GM18507 (cell line): ENCODE results near the gene CEP112.
"Not testable (repeated sequence)": the region's sequence is repeated elsewhere in the genome, so short reads cannot be mapped to it uniquely, and the experiment has no call there.

Source experiments
- DNase-seq: peaks from one replicate; pipeline ENCODE4 v3.0.0; 2011; ENCODE audit warnings: low read depth; ENCODE audit not compliant: insufficient read length; ENCODE audit errors: extremely low spot score
- FAIRE-seq: peaks from 2 replicates; lab custom pipeline; 2011; peaks lifted over from hg19 to GRCh38; lab: Jason Lieb, UNC

Gene CEP112

GRCh38 chr17:65865715-65866425 is 326.1 kb downstream of the CEP112 start:
- no peak for FAIRE-seq
- DNase-seq: no peak

DNA sequence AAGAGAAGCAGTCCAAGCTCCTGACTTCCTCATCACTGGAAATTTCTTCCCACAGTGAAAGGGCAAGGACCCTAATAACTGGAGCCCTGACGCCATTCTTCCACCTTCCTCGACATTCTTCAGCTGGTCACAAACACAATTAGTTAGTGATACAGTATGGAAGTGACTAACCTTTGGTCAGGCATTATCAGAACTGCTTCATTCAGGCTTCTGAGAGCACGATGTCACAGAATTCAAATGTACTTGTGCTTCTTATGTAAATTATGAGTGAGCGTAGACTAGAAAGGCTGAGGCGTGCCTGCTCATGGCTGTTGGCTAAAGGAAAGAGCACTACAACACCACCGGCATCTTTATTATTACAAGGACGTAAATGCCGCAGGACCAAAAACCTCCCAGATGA is 327.5 kb downstream of the CEP112 start:
- FAIRE-seq (no peak), DNase-seq (no peak)

DNA sequence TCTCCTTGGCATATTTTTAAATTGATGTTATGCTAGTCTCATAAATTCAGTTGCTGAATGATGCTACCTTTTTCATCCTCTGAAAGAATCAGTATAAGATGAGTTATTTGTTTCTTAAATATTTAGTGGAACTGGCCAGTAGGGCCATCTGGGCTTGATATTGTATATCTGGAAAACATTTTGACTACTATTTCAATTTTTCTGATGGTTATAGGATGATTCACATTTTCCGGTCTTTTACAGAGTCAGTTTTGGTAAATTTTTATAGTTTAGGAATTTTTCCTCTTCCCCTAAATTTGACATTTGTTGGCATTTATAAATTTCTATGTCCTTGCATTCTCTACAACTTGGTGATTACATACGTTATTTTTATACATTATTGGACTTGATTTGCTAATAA is 334.2 kb downstream of the CEP112 start:
- FAIRE-seq (no peak), DNase-seq (no peak)

DNA sequence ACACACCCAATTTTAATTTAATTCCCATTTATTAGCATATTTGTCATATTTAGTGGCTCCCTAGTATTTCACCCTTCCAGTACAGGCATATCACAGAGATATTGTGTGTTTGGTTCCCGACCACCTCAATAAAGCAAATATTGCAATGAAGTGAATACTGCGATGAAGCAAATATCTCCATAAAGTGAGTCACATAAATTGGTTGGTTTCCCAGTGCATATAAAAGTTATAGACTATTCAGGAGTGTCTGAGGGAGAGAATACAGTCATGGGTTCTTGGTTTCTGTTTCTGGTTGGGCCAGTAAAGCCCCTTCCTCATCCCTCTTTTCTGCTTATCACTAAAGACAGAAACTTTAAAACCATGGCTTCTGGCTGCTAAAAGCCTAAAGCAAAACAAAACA is 335.1 kb downstream of the CEP112 start:
- no peak for FAIRE-seq
- DNase-seq: no peak

GRCh38 chr17:65855675-65856074 is 336.3 kb downstream of the CEP112 start:
- no peak for DNase-seq
- no peak for FAIRE-seq

- FAIRE-seq (no peak), DNase-seq (no peak)
Measured at GRCh38 chr17:65855245-65855644, 336.7 kb downstream of the CEP112 start.

DNA sequence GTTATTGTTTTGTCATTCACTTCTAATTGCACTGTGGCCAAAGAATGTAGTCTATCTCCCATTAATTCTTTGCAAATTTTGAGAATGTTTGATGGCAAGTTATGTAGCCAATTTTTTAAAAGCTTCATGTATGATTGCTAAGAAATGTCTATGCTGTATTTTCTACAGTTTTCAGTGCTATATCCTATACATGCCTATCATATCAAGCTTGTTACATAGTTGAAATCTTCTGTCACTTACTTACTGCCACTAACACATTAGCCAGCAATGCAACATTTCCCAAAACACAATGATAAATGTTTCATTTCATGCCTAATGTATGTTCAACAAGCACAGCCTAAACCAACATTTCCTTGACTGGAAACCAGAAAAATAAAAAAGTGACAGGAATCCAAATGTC is 338.1 kb downstream of the CEP112 start:
- DNase-seq (no peak), FAIRE-seq (no peak)

DNA sequence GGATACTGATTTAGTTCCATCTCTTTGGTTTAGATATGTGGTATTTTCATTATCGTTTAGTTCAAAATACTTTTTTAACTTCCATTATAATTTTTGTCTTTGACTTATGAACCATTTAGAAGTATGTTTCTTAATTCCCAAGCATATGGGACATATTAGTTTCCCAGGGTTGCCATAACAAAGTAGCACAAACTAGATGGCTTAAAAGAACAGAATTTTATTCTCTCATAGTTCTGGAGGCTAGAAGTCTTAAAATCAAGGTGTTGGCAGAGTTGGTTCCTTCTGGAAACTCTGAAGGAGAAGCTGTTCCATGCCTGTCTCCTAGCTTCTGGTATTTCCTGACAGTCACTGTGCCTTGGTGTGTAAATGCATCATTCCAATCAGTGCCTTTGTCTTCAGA is 339.0 kb downstream of the CEP112 start:
- FAIRE-seq: no peak

DNA sequence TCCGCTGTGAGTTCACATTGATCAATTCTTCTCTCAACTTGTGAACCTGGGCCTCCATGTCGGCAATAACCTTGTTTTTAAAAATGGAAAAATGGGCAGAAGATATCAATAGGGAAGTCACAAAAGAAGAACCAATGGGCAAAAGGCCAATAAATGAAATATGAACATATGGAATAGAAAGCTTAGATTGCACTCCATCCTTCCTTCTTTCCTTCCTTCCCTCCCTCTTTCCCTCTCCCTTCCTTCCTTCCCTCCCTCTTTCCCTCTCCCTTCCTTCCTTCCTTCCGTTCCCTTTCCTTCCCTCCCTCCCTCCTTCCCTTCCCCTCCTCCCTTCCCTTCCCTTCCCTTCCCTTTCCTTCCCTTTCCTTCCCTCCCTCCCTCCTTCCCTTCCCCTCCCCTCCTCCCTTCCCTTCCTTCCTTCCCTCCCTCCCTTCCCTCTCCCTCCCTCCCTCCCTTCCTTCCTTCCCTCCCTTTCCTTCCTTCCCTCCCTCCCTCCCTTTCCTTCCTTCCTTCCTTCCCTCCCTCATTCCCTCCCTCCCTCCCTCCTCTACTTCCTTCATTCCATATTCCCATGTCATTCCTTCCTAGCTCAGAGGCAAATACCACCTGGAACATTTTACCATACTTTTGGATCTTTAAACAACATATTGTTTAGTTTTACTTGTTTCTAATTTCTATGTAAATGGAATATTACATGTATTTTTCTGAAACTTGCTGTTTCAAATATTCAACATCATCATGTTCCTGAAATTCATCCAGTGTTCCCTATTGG is 339.8 kb downstream of the CEP112 start:
- FAIRE-seq (no peak), DNase-seq (no peak)

More for the DNA sequence above, 339.0 kb downstream of the CEP112 start:
- DNase-seq: no peak

- no peak for DNase-seq
- FAIRE-seq: no peak
Measured at GRCh38 chr17:65850486-65850885, 341.4 kb downstream of the CEP112 start.

DNA sequence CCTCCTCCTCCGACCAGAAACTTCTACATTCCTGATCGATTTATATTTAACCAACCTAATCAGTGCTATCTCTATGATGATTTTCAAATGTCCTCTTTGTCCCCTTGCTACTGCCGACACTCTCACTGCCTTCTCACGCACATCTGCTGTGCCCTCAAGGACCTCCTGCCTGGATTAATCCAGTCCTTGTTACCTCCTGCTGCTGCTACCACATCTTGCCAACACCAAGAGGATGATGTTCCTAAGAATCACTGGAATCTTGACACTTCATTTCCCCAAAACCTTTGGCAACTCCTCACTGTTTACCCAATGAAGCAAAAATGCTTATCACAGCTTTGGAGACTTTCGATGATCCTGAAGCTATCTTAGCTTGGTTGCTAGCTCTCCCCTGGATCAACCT is 343.2 kb downstream of the CEP112 start:
- FAIRE-seq (no peak), DNase-seq (no peak)

DNA sequence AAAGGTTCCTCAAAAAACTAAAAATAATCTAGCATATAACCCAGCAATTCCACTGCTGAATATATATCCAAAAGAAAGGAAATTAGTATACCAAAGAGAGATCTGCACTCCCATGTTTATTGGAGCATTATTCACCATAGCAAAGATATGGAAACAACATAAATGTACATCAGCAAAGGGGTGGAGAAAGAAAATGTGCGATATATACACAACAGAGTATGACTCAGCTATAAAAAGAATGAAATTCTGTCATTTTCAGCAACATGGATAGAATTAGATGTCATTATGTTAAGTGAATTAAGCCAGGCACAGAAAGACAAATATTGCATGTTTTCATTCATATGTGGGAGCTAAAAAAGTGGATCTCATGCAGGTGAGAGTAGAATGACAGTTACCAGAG is 350.8 kb downstream of the CEP112 start:
- FAIRE-seq (no peak), DNase-seq (no peak)

DNA sequence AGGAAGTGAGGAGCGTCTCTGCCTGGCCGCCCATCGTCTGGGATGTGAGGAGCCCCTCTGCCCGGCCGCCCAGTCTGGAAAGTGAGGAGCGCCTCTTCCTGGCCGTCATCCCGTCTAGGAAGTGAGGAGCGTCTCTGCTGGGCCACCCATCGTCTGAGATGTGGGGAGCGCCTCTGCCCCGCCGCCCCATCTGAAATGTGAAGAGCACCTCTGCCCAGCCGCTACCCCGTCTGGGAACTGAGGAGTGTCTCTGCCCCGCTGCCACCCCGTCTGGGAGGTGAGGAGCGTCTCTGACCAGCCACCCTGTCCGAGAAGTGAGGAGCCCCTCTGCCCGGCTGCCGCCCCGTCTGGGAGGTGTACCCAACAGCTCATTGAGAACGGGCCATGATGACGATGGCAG is 354.7 kb downstream of the CEP112 start:
- not testable (repeated sequence) for DNase-seq, FAIRE-seq

DNA sequence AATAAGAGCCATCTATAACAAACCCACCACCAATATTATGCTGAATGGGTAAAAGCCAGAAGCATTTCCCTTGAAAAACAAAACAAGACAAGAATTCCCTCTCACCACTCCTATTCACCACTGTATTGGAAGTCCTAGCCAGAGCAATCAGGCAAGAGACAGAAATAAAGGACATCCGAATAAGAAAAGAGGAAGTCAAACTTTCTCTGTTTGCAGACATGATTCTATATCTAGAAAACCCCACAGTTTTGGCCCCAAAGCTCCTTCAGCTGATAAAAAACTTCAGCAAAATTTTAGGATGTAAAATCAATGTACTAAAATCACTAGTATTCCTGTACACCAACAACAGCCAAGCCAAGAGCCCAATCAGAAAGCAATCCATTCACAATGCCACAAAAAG is 358.7 kb downstream of the CEP112 start:
- FAIRE-seq: no peak
- no peak for DNase-seq

DNA sequence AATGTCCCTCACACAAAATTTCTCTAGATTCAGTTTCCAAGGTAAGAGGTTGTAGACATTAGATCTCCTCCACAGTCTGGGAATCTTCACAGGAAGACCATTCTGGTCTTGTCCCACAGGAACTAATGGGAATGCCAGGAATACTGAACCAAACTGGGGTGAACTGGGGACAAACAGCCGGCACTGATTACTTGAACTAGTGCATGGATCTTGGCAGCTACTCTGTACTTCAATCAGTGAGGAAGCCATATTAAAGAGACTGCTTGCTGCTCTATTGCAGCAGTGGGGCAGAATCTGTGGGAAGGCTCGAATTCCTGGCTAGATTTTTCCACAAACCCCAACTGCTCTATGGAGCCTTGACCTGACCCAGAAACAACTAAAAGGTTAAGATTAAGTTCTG is 361.6 kb downstream of the CEP112 start:
- no peak for DNase-seq
- FAIRE-seq: no peak

DNA sequence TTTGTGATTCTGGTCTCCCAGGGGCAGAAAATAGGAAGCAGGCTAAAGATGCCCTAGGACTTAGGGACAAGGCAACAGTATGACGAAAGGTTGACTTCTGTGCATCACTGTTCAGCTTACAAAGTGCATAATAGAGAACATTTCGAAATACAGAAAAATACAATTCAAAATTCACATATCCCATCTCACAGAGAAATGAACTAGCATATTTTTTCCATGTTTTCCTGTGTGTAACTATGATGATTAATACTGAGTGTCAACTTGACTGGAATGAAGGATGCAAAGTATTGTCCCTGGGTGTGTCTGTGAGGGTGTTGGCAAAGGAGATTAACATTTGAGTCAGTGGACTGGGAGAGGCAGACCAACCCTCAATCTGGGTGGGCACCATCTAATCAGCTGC is 365.4 kb downstream of the CEP112 start:
- not testable (repeated sequence) for DNase-seq, FAIRE-seq

DNA sequence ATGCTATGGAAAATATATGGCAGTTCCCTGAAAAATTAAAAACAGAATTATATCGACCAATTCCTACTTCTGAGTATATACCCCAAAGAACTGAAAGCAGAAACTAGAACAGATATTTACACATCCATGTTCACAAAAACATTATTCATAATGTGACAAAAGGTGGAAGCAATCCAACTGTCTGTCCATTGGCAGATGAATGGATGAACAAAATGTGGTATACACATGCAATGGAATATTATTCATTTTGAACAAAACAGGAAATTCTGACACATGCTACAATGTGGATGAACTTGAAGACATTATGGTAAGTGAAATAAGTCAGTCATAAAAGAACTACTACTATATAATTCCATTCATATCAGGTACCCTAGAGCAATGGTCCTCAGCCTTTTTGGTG is 367.0 kb downstream of the CEP112 start:
- FAIRE-seq: no peak

GRCh38 chr17:65823713-65824112 is 368.2 kb downstream of the CEP112 start:
- FAIRE-seq: no peak
- no peak for DNase-seq

More for the DNA sequence above, 367.0 kb downstream of the CEP112 start:
- DNase-seq: no peak

DNA sequence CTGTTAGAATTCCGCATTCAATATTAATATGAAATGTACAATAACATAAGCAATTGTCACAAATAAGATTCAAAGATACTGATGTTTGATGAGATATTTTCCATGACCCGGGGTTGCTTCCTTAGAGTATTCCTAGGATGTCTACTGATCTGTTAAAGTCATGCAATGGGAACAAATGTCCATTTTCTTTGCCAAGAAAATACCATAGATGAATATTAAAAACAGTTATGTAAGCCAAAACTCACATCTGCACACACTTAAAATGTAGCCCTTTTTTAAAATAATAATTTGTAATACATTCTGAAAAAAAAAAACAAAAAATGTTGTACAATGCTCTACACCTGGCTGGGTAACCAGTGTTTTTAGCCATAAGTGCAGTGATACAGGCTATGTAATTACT is 371.1 kb downstream of the CEP112 start:
- FAIRE-seq (no peak), DNase-seq (no peak)

DNA sequence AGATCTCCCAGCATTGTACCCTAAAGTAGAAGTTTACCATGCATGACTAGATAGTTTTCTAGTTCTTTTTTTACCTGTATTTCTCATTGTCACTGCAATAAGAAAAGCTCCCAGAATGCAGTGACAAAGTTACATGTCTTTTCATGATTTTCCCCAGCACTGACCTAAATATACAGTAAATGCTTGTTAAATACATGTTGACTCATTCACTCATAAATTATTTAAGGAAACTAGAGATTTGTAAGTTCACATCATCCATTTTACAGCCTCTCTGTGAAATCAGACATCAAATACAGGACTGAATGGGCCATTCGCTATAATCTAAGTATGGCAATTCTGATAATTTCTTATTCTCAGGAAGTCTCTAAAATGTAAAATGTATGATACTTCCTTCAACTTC is 371.6 kb downstream of the CEP112 start:
- FAIRE-seq (no peak), DNase-seq (no peak)

DNA sequence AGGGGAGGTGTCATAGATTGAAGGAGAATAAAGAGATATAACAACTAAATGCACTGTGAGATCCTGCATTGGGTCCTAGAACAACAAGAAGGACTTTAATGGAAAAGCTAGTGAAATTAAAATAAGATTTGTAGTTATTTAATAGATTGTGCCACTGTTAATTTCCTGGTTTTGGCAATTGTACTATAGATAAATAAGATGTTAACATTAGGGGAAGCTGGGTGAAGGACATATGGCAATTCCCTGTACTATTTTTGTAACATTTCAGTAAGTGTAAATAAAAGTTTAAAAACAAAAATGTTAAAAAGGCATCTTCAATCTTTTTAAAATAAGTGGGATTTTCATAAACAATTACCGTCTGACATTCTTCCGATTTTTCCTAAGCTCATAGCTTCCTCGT is 372.1 kb downstream of the CEP112 start:
- DNase-seq: no peak
- FAIRE-seq: no peak
